HG02884 (cell line): ENCODE measurements around the gene CTCFL.

ENCODE experiments used
- ATAC-seq: cut with Tn5 transposase; IDR thresholded peaks from one replicate; pipeline ENCODE4 v1.9.1; 2021; ENCODE audit warnings: mild to moderate bottlenecking, moderate library complexity; ENCODE audit not compliant: unreplicated experiment

The CTCFL gene, protein sequence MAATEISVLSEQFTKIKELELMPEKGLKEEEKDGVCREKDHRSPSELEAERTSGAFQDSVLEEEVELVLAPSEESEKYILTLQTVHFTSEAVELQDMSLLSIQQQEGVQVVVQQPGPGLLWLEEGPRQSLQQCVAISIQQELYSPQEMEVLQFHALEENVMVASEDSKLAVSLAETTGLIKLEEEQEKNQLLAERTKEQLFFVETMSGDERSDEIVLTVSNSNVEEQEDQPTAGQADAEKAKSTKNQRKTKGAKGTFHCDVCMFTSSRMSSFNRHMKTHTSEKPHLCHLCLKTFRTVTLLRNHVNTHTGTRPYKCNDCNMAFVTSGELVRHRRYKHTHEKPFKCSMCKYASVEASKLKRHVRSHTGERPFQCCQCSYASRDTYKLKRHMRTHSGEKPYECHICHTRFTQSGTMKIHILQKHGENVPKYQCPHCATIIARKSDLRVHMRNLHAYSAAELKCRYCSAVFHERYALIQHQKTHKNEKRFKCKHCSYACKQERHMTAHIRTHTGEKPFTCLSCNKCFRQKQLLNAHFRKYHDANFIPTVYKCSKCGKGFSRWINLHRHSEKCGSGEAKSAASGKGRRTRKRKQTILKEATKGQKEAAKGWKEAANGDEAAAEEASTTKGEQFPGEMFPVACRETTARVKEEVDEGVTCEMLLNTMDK

GRCh38 chr20:57524511-57525176 lies at the start of gene CTCFL:
Gene CTCFL (minus strand): TSS chr20:57525140. CDS start chr20:57524205, 935 bp downstream.
- no peak for ATAC-seq

DNA sequence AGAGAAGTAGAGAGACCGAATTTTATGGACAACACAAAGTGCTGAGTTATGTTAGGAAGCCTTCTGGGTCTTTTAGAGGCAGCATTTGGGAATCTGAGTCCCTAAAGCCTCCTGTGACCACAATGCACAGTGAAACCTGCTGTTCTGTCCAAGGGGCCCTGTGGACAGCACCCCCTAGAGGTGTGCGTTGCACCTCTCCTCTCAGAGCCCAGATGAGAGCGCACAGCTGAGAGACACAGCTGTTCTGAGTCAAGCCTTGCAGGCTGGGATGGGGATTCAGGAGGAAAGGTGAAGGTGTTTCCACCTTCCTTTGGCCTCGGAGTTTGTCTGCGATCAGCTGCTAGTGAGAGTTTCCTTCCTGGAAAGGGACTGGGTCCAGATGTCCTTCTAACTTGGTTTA lies 49.0 kb upstream of the CTCFL start:
- ATAC-seq = no peak

DNA sequence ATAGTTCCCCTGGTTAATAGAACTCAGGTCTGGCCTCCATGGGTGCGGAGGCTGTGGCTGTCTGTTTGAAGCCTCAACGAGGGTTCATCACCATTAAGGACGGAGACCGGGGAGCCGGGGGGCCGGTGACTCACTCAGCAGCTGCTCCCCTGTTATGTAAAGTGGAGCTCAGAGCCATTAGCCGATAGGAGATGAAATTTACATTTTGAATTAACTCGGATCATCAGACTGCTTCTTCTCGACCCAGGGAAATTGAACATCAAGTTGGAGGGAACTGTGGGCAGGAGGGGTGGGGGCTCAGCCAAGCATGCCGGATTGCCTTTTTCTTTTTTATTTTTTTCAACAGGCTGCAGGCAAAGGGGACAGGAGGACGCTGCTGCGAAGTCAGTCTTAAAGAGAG lies 48.3 kb upstream of the CTCFL start:
- ATAC-seq = no peak

DNA sequence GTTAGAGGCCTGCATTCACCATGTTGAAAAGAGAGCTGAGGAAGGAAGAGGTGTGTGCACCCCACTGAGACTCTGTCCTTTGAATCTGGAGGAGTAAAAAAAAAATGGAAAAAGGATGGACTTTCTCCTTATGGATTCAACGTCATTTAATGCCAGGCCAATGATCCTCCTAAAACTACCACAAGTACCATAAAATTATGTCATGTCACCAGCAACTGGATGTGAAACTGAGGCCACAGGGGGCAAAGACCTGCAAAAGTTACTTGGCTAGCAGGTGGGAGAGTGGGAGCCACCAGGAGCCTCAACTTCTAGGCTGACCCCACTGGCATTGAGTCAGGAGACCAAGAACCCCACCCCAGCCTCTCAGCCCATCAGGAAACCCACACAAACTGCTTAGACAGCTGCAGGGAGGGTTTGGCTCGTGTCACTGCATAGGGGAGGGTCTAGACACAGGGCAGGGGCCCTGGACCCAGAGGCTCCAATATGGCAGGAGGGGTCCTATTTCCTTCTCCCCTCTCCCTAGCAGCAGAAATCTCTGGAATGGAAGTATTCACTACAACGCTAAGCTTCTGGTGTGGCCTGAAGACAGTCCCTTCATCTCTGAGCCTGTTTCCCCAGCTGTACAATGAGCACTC lies 47.0 kb upstream of the CTCFL start:
- no peak for ATAC-seq

- ATAC-seq = no peak
These were observed 46.0 kb upstream of the CTCFL start for GRCh38 chr20:57570920-57571319.

DNA sequence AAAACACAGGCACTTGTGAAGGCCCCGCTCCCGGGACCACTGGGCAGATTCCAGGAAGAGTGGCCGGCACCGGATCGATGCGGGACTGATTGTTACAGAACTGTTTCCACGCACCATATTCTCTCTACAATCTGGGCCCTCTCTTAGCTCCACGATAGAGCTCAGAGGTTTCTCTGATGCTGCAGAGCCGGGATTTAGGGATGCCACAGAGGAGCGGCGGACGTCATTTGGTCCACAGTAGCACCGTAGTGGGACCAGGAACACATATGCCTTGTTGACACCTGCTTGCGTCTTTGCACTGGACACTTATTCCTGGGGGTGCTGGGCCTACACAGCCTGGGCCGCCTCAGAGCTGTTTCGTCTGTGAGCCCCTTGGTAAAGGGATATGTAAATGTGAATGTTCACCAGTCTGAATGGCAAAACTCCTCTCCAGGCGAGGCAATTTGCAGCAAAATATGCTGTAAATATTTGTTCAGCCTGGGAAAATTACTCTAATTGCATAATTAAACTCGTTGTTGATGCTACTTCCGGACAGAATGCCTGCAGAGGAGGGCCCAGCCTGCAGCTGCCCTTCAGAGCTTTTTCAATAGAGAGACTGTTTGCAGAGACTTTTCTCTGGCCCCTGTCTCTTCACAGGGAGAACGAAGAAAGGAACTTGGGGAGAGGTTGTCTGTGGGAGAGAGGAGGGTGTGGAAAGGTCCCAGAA lies 45.4 kb upstream of the CTCFL start:
- no peak for ATAC-seq

DNA sequence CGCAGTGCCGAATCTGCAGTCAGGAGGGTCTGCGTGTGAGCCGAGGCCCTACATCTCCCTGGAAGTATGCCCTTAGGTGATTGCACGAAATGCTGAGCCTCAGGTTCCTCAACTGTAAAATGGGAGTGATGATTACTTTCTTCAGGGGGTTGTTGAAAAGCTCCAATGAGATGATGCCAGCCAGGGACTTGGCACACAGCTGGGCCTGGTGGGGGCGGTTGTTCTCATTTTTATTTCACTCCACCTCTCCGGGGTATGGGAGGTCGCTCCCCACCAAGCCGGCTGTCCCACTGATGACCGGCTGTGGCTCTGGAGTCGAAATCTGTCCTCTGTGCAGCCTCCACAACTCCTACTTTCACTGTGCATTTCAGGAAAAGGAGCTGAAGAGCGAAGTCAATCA lies 44.0 kb upstream of the CTCFL start:
- ATAC-seq = no peak

GRCh38 chr20:57568088-57568896 lies 43.4 kb upstream of the CTCFL start:
- ATAC-seq = no peak

DNA sequence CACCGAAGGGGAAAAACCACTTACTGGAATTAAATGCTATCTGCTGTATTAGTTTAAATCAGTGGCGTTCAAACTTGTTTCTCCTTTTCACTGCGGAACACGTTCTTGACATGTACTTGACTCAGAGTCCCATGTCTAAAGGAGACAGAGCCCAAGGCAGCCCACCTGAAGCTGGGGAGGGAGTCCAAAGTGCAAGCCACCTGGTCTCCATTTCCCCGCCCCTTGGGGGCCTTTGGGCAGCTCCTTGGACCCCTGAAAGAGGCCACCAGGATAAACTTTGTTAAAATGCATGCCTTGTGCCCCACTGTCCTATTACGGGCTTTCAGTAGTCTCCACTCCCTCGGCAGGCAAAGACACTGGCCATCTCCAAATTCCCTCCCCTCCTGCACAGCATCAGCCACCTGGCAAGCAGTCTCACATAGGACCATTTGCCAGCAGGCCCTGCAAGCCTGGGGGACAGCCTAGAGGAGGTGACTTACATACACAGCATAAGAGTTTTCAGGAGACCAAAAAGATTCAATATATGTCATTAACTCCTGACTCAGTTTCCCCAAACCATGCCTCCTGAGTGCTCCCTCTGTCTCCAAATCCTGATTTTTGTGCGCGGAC lies 42.6 kb upstream of the CTCFL start:
- ATAC-seq = no peak

GRCh38 chr20:57566803-57567459 lies 42.0 kb upstream of the CTCFL start:
- ATAC-seq = no peak

- ATAC-seq = no peak
These were observed 41.5 kb upstream of the CTCFL start for GRCh38 chr20:57566399-57566798.

GRCh38 chr20:57564951-57565642 lies 40.2 kb upstream of the CTCFL start:
- ATAC-seq = no peak

DNA sequence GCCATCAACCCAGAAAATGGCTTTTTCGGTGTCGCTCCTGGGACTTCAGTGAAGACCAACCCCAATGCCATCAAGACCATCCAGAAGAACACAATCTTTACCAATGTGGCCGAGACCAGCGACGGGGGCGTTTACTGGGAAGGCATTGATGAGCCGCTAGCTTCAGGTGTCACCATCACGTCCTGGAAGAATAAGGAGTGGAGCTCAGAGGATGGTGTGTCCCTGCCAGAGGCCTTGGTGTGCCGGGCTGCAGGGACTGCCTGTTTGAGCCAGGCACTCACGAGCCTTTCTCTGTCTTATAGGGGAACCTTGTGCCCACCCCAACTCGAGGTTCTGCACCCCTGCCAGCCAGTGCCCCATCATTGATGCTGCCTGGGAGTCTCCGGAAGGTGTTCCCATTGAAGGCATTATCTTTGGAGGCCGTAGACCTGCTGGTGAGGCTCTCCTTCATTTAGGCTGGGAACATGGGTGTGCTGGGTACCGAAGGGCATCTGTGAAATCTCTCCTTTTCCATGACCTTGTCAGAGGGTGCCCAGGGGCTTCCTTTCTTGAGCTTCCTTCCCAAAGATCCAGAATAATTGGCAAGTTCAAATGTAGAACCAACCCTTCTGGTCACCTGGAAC lies 39.4 kb upstream of the CTCFL start:
- ATAC-seq = no peak

GRCh38 chr20:57563522-57563921 lies 38.6 kb upstream of the CTCFL start:
- no peak for ATAC-seq

- no peak for ATAC-seq
These were observed 37.9 kb upstream of the CTCFL start for GRCh38 chr20:57562541-57563465.

GRCh38 chr20:57561356-57562279 lies 36.7 kb upstream of the CTCFL start:
- ATAC-seq = no peak
